Lung (tissue), 12 donors: ENCODE measurements around the gene ST6GALNAC5. TPM values are rescaled to one million over a fixed set of nuclear protein-coding genes. Genes with fewer than 3 reads are reported as not detected.

Experiments
- ATAC-seq: fragments of 200-7000 bp; cut with Tn5 transposase; one replicate; pipeline ENCODE4 v1.9.1; 2020; ENCODE audit warnings: moderate number of reproducible peaks; ENCODE audit not compliant: insufficient read depth, low FRiP score
- DNase-seq, 3 donors: peaks; one replicate each; pipeline ENCODE4 v3.0.0-alpha.2; 2013 to 2017
- H3K27ac ChIP-seq, 2 donors: one replicate each; pipeline ENCODE4 v1.5.1; 2013; ENCODE audit warnings: mild to moderate bottlenecking in 2 of 2, moderate library complexity in 2 of 2, control low read depth in 1 of 2, inconsistent platforms in 1 of 2, low read depth in 1 of 2, low read length in 1 of 2
- H3K27me3 ChIP-seq, 3 donors: one replicate each; pipeline ENCODE4 v1.5.1; 2013; ENCODE audit warnings: low read length in 2 of 3; ENCODE audit not compliant: control insufficient read depth in 3 of 3, insufficient read depth in 3 of 3
- H3K36me3 ChIP-seq, 4 donors: one replicate each; pipeline ENCODE4 v1.5.1; 2013; ENCODE audit warnings: low read length in 4 of 4, mild to moderate bottlenecking in 1 of 4, moderate library complexity in 1 of 4; ENCODE audit not compliant: control insufficient read depth in 4 of 4, insufficient read depth in 4 of 4
- H3K4me1 ChIP-seq, 5 donors: one replicate each; pipeline ENCODE4 v1.5.1; 2013; ENCODE audit warnings: low read length in 5 of 5, mild to moderate bottlenecking in 2 of 5, moderate library complexity in 1 of 5; ENCODE audit not compliant: control insufficient read depth in 5 of 5, insufficient read depth in 5 of 5
- H3K4me3 ChIP-seq: one replicate; pipeline ENCODE4 v1.5.1; 2013; ENCODE audit warnings: mild to moderate bottlenecking, control low read depth, moderate library complexity
- H3K9ac ChIP-seq, 2 donors: one replicate each; pipeline ENCODE4 v1.5.1; 2013; ENCODE audit warnings: low read length in 2 of 2, control low read depth in 1 of 2; ENCODE audit not compliant: insufficient read depth in 1 of 2
- H3K9me3 ChIP-seq, 4 donors: one replicate each; pipeline ENCODE4 v1.5.1; 2013; ENCODE audit warnings: low read length in 3 of 4, mild to moderate bottlenecking in 1 of 4, moderate library complexity in 1 of 4; ENCODE audit not compliant: control insufficient read depth in 4 of 4, insufficient read depth in 3 of 4
- CTCF ChIP-seq: IDR thresholded peaks from 2 replicates; pipeline ENCODE4 v1.5.1; 2012; ENCODE audit warnings: mild to moderate bottlenecking; ENCODE audit errors: control extremely low read depth, extremely low read depth
- WGBS, 2 donors: extraction: QIAGEN DNeasy Blood & Tissue Kit; methylation state at CpG; one replicate each; pipeline ENCODE4 v1.1.7; 2013; 5-methylcytosine and 5-hydroxymethylcytosine counted together
- polyA plus RNA-seq, 2 donors: library from polyadenylated mRNA; stranded (reverse); fragments of 200-250 nt; gene quantifications; one replicate each; pipeline ENCODE4 v1.2.1, GENCODE V29; 2013
- total RNA-seq, 2 donors: library from RNA; depleted of rRNA in 1 of 2; stranded (reverse); fragments of >200 nt in 1 of 2; gene quantifications; one replicate each; pipeline ENCODE4 v1.2.1, GENCODE V29; 2014 to 2021
- donor health status: control.
- donor health status: control.
- donor health status: Bipolar disorder and iron deficiency.
- donor health status: healthy.
- donor health status: DM: yes; HTN: yes; CAD: no.

ST6GALNAC5 gene
- total and polyA plus RNA-seq, 4 donors: 3.6 to 45.8 (median 15.9) TPM

DNA sequence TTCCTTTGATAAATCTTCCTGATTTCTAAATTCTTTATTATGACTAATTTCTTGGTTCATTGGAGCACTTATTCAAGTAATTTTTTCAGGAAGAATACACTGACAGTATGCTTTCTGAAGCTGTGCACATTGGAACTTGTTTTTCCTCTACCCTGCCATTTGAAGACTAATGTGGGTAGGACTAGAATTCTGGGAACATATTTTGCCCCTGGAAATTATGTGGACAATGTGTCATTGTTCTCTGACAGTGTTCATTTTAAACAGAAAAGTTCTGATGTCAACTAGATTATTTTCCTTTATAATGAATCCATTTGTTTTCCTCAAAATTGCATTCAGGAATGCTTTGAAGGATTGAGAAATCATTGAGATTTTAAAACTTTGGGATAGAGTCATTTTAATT lies 34.8 kb upstream of the ST6GALNAC5 start:
- Histone ChIP-seq H3K9ac (no peak overlapping the region), H3K4me3 (no peak overlapping the region), H3K27me3 (no peaks in the 10 kb centered on the region), H3K4me1 (peaks cover 0 to 7% (median 0%) of the 10 kb centered on the region in 5 donors), H3K9me3 (no peaks in the 10 kb centered on the region), H3K36me3 (no peaks in the 10 kb centered on the region), H3K27ac (no peak overlapping the region)
- no peak for TF ChIP-seq CTCF
- ATAC-seq (no peak), DNase-seq (no peak)

DNA sequence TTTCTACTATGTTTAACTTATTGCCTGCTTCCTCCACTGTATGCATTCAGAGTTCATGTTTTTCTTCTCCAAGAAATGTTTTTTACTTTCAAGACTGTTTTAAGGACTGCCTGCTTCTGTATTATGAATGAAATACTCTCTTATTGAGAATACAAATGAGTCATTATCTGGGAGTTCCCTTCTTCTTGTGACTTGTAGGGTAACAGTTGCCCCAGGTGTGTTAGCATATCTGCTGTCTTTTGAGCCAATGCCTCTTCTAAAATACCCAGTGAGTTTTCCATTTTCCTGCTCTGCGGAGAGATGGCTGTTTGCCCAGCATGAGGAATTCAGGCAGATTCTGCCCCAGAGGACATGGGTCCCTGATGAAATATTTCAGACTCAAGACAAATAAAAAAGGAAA lies 34.1 kb upstream of the ST6GALNAC5 start:
- H3K4me3 ChIP-seq: no peak overlapping the region
- TF ChIP-seq CTCF: no peak
- no peak for ATAC-seq
- WGBS, 2 donors: 91 to 97% methylated on average over 1 of the region's 1 CpG
- no peak for DNase-seq
- no peaks in the 10 kb centered on the region for H3K36me3 ChIP-seq
- H3K4me1 ChIP-seq: peaks cover 0 to 7% (median 0%) of the 10 kb centered on the region in 5 donors
- H3K9me3 ChIP-seq: no peaks in the 10 kb centered on the region
- no peak overlapping the region for H3K9ac ChIP-seq
- H3K27ac ChIP-seq: no peak overlapping the region
- no peaks in the 10 kb centered on the region for H3K27me3 ChIP-seq

- Histone ChIP-seq H3K4me1 (peaks cover 0 to 7% (median 0%) of the 10 kb centered on the region in 5 donors), H3K9ac (no peak overlapping the region), H3K27me3 (no peaks in the 10 kb centered on the region), H3K36me3 (no peaks in the 10 kb centered on the region), H3K9me3 (no peaks in the 10 kb centered on the region), H3K27ac (no peak overlapping the region), H3K4me3 (no peak overlapping the region)
- ATAC-seq (no peak), DNase-seq (no peak)
- 85 to 92% methylated on average over 2 of the region's 2 CpGs for WGBS, 2 donors
- no peak for TF ChIP-seq CTCF
Measured at GRCh38 chr1:76833856-76834255, 33.4 kb upstream of the ST6GALNAC5 start.

DNA sequence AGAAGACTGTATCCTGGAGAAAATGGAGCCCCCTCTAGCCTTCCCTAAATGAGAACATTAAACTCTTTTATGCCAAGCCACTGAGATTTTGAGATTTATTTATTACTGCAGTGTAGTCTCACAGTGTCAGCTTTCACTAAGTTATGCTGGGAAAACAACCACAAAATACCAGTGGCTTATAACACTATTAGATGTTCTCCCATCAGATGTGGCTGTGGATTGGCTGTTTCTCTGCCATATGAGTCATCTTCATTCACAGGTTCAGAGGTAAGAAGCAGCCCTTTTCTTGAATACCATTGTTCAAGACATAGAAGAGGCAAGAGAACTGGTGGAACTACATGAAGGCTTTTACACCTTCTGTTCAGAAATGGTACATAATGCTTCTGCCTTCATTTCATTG lies 32.1 kb upstream of the ST6GALNAC5 start:
- Histone ChIP-seq H3K4me3 (no peak overlapping the region), H3K27me3 (no peaks in the 10 kb centered on the region), H3K4me1 (peaks cover 0 to 7% (median 0%) of the 10 kb centered on the region in 5 donors), H3K9me3 (no peaks in the 10 kb centered on the region), H3K27ac (no peak overlapping the region), H3K36me3 (no peaks in the 10 kb centered on the region), H3K9ac (no peak overlapping the region)
- DNase-seq: no peak
- TF ChIP-seq CTCF: no peak
- no peak for ATAC-seq
